Activated naive CD4-positive, alpha-beta T cell treated with anti-CD3 and anti-CD28 coated beads, Interleukin-2, amount 50 U/mL, for 16 hours (primary cell): Measurements from ENCODE around the gene LEKR1.
"Not testable (repeated sequence)": the region's sequence is repeated elsewhere in the genome, so short reads cannot be mapped to it uniquely, and the experiment has no call there.

Experiments
- DNase-seq: peaks from one replicate; pipeline ENCODE4 v3.0.0-alpha.2; 2020

The LEKR1 gene

GRCh38 chr3:156826144-156826895 is at the start of gene LEKR1:
TSS of gene LEKR1 (plus strand) at chr3:156826353. CDS start at chr3:156829330, 2,977 bp downstream.
- DNase-seq = peak; percentile 74

- DNase-seq = no peak
Observed at GRCh38 chr3:156776871-156777270, 49.3 kb upstream of the LEKR1 start.

GRCh38 chr3:156781310-156782230 is 44.6 kb upstream of the LEKR1 start:
- DNase-seq = no peak

- no peak for DNase-seq
Observed at GRCh38 chr3:156782319-156782718, 43.8 kb upstream of the LEKR1 start.

GRCh38 chr3:156782921-156783320 is 43.2 kb upstream of the LEKR1 start:
- DNase-seq = no peak

- DNase-seq = no peak
Observed at GRCh38 chr3:156787001-156787400, 39.2 kb upstream of the LEKR1 start.

- DNase-seq = no peak
Observed at GRCh38 chr3:156787926-156788663, 38.1 kb upstream of the LEKR1 start.

GRCh38 chr3:156788846-156789245 is 37.3 kb upstream of the LEKR1 start:
- DNase-seq = no peak

GRCh38 chr3:156790156-156790555 is 36.0 kb upstream of the LEKR1 start:
- no peak for DNase-seq

- DNase-seq = no peak
Observed at GRCh38 chr3:156792114-156792513, 34.0 kb upstream of the LEKR1 start.

GRCh38 chr3:156792536-156792935 is 33.6 kb upstream of the LEKR1 start:
- DNase-seq = no peak

GRCh38 chr3:156792945-156793344 is 33.2 kb upstream of the LEKR1 start:
- DNase-seq = no peak

- no peak for DNase-seq
Observed at GRCh38 chr3:156793400-156793799, 32.8 kb upstream of the LEKR1 start.

- no peak for DNase-seq
Observed at GRCh38 chr3:156793851-156794250, 32.3 kb upstream of the LEKR1 start.

GRCh38 chr3:156795890-156796481 is 30.2 kb upstream of the LEKR1 start:
- DNase-seq = no peak

- DNase-seq = no peak
Observed at GRCh38 chr3:156797368-156797767, 28.8 kb upstream of the LEKR1 start.

- not testable (repeated sequence) for DNase-seq
Observed at GRCh38 chr3:156800287-156800686, 25.9 kb upstream of the LEKR1 start.

GRCh38 chr3:156801746-156802145 is 24.4 kb upstream of the LEKR1 start:
- DNase-seq = no peak

GRCh38 chr3:156802821-156803606 is 23.1 kb upstream of the LEKR1 start:
- DNase-seq = no peak

GRCh38 chr3:156803952-156804741 is 22.0 kb upstream of the LEKR1 start:
- no peak for DNase-seq

- DNase-seq = no peak
Observed at GRCh38 chr3:156806698-156807097, 19.5 kb upstream of the LEKR1 start.
